ENCODE results near the gene AKTIP. TPM values are rescaled to one million over a fixed set of nuclear protein-coding genes. Genes with fewer than 3 reads are reported as not detected.

AKTIP gene
- total RNA-seq, 2 experiments from 2014 or later, result 12.4 to 17.9 TPM

- CTCF ChIA-PET (ENCODE audit: unreplicated experiment), result no interaction called here
- DNase-seq (ENCODE audit: low spot score), result no peak
- no peak overlapping the region for H2AFZ ChIP-seq (ENCODE audit: low read length)
Measured at GRCh38 chr16:53504665-53505064, 1.7 kb upstream of the AKTIP start.

GRCh38 chr16:53503991-53504663, 1.1 kb upstream of the AKTIP start:
- ChIA-PET POLR2A (interaction anchor here (0.6 to 2.2 kb wide), 13 partner anchors 9 to 622 kb away, joined by 3 to 9 read pairs (median 3); partner anchors contain the start of gene RBL2), CTCF (ENCODE audit: unreplicated experiment) (no interaction called here)
- TSS peak; percentile 92 for BruUV-seq (replicated peaks)
- Histone ChIP-seq H2AFZ (ENCODE audit: low read length) (no peak overlapping the region), H3K4me1 (ENCODE audit: insufficient read depth, low read length, poor library complexity, severe bottlenecking) (peaks cover 23% of the 10 kb centered on the region), H3K9me2 (ENCODE audit: insufficient read depth, low read length) (no peaks in the 10 kb centered on the region), H3K79me2 (ENCODE audit: insufficient read depth, low read depth, low read length) (no peaks in the 10 kb centered on the region), H3K9me3 (ENCODE audit: low read length) (no peaks in the 10 kb centered on the region), H3K4me3 (ENCODE audit: low read depth, low read length, poor library complexity, severe bottlenecking) (peak overlapping the region; percentile 74), H3K27ac (ENCODE audit: low read depth, low read length, poor library complexity, severe bottlenecking) (peak overlapping the region; percentile 49), H4K20me1 (ENCODE audit: insufficient read depth, low read length) (no peaks in the 10 kb centered on the region), H3K36me3 (ENCODE audit: insufficient read depth, low read length) (peaks cover under 1% of the 10 kb centered on the region; the same call in 1 of the 2 replicates), H3K4me2 (ENCODE audit: low read length) (peak overlapping the region; percentile 96)
- intact Hi-C loops (cut with micrococcal nuclease; ENCODE audit: unreplicated experiment), result loop anchor here (1.0 to 5.0 kb wide), 4 partner anchors 47 to 447 kb away; no protein-coding TSS in a partner anchor
- TF ChIP-seq CTCF (conservative IDR thresholded peaks at IDR 0.05; ENCODE audit: low read length), result peak; percentile 42; the same call in 1 of the 2 replicates
- no peak for TF ChIP-seq EZH2phosphoT487 (IDR thresholded peaks at IDR 0.05; ENCODE audit: borderline replicate concordance, low read depth, low read length)
- DNase-seq (ENCODE audit: low spot score), result peak; percentile 47

More at GRCh38 chr16:53504665-53505064, 1.7 kb upstream of the AKTIP start:
- H4K20me1 ChIP-seq (ENCODE audit: insufficient read depth, low read length), result no peaks in the 10 kb centered on the region
- peaks cover 23% of the 10 kb centered on the region for H3K4me1 ChIP-seq (ENCODE audit: insufficient read depth, low read length, poor library complexity, severe bottlenecking)
- peak overlapping the region; percentile 74 for H3K4me3 ChIP-seq (ENCODE audit: low read depth, low read length, poor library complexity, severe bottlenecking)
- peak overlapping the region; percentile 49 for H3K27ac ChIP-seq (ENCODE audit: low read depth, low read length, poor library complexity, severe bottlenecking)
- TF ChIP-seq EZH2phosphoT487 (IDR thresholded peaks at IDR 0.05; ENCODE audit: borderline replicate concordance, low read depth, low read length) (no peak), CTCF (conservative IDR thresholded peaks at IDR 0.05; ENCODE audit: low read length) (no peak)
- intact Hi-C loops (cut with micrococcal nuclease; ENCODE audit: unreplicated experiment), result loop anchor here (5.0 kb wide), 2 partner anchors 372 to 447 kb away; no protein-coding TSS in a partner anchor
- no TSS peak for BruUV-seq (replicated peaks)
- POLR2A ChIA-PET, result interaction anchor here (0.6 to 2.2 kb wide), 7 partner anchors 9 to 448 kb away, joined by 3 to 9 read pairs (median 5); partner anchors contain the start of gene RBL2
- H3K79me2 ChIP-seq (ENCODE audit: insufficient read depth, low read depth, low read length), result no peaks in the 10 kb centered on the region
- H3K9me2 ChIP-seq (ENCODE audit: insufficient read depth, low read length), result no peaks in the 10 kb centered on the region
- H3K9me3 ChIP-seq (ENCODE audit: low read length), result no peaks in the 10 kb centered on the region
- H3K36me3 ChIP-seq (ENCODE audit: insufficient read depth, low read length), result no peaks in the 10 kb centered on the region
- peak overlapping the region; percentile 96 for H3K4me2 ChIP-seq (ENCODE audit: low read length)

Measured in OCI-LY7 (cell line).